ENCODE data around the gene GTF2H4.

GTF2H4 gene

GRCh38 chr6:30962716-30963115, 54.7 kb downstream of the GTF2H4 start:
- DNase-seq = no peak

- DNase-seq = no peak
Observed at GRCh38 chr6:30963641-30964040, 55.6 kb downstream of the GTF2H4 start.

Data from NCI-H2171 (cell line).